C4-2B (cell line): Measurements from ENCODE around the gene SFTA2.
A peak's percentile ranks its signal among the peaks of the same experiment; 100 is the strongest.
"Not testable (repeated sequence)": the region's sequence is repeated elsewhere in the genome, so short reads cannot be mapped to it uniquely, and the experiment has no call there.

Source experiments
- H3K27ac ChIP-seq: fragments of 450-650 bp; 2 replicates; pipeline ENCODE4 v1.5.1; 2017
- CTCF ChIP-seq: fragments of 450-650 bp; conservative IDR thresholded peaks from 2 replicates; pipeline ENCODE4 v1.5.1; 2017; ENCODE audit warnings: mild to moderate bottlenecking
- ZFX ChIP-seq: fragments of 450-650 bp; IDR thresholded peaks from 2 replicates; pipeline ENCODE4 v1.6.1; 2017

Gene SFTA2

GRCh38 chr6:30912746-30913520, 19.0 kb downstream of the SFTA2 start:
- TF ChIP-seq ZFX (no peak), CTCF (no peak)
- H3K27ac ChIP-seq = peak overlapping the region; percentile 88

GRCh38 chr6:30910473-30910872, 21.5 kb downstream of the SFTA2 start:
- not testable (repeated sequence) for H3K27ac ChIP-seq

GRCh38 chr6:30908700-30909099, 23.3 kb downstream of the SFTA2 start:
- H3K27ac ChIP-seq = peak overlapping the region; percentile 76

GRCh38 chr6:30907758-30908591, 24.0 kb downstream of the SFTA2 start, which contains the start of gene GTF2H4:
Gene GTF2H4, plus strand, starts transcription at chr6:30908207.
- H3K27ac ChIP-seq = peak within 1 kb of the TSS; percentile 76
- TF ChIP-seq ZFX = no peak
- TF ChIP-seq CTCF = no peak

More at GRCh38 chr6:30908700-30909099, 23.3 kb downstream of the SFTA2 start:
- TF ChIP-seq CTCF (no peak), ZFX (no peak)

GRCh38 chr6:30907290-30907757, 24.6 kb downstream of the SFTA2 start:
- H3K27ac ChIP-seq = peak overlapping the region; percentile 76

- TF ChIP-seq CTCF = no peak
- H3K27ac ChIP-seq = no peak overlapping the region
Observed at GRCh38 chr6:30903236-30903635, 28.7 kb downstream of the SFTA2 start.

- no peak overlapping the region for H3K27ac ChIP-seq
- TF ChIP-seq CTCF (no peak), ZFX (no peak)
Observed at GRCh38 chr6:30902709-30903108, 29.3 kb downstream of the SFTA2 start.

- H3K27ac ChIP-seq = not testable (repeated sequence)
Observed at GRCh38 chr6:30902196-30902595, 29.8 kb downstream of the SFTA2 start.
